ENCODE measurements around the gene OTUD4. TPM values are rescaled to one million over a fixed set of nuclear protein-coding genes. Genes with fewer than 3 reads are reported as not detected.
"Not testable (repeated sequence)": the region's sequence is repeated elsewhere in the genome, so short reads cannot be mapped to it uniquely, and the experiment has no call there.

The OTUD4 gene, protein sequence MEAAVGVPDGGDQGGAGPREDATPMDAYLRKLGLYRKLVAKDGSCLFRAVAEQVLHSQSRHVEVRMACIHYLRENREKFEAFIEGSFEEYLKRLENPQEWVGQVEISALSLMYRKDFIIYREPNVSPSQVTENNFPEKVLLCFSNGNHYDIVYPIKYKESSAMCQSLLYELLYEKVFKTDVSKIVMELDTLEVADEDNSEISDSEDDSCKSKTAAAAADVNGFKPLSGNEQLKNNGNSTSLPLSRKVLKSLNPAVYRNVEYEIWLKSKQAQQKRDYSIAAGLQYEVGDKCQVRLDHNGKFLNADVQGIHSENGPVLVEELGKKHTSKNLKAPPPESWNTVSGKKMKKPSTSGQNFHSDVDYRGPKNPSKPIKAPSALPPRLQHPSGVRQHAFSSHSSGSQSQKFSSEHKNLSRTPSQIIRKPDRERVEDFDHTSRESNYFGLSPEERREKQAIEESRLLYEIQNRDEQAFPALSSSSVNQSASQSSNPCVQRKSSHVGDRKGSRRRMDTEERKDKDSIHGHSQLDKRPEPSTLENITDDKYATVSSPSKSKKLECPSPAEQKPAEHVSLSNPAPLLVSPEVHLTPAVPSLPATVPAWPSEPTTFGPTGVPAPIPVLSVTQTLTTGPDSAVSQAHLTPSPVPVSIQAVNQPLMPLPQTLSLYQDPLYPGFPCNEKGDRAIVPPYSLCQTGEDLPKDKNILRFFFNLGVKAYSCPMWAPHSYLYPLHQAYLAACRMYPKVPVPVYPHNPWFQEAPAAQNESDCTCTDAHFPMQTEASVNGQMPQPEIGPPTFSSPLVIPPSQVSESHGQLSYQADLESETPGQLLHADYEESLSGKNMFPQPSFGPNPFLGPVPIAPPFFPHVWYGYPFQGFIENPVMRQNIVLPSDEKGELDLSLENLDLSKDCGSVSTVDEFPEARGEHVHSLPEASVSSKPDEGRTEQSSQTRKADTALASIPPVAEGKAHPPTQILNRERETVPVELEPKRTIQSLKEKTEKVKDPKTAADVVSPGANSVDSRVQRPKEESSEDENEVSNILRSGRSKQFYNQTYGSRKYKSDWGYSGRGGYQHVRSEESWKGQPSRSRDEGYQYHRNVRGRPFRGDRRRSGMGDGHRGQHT
- total RNA-seq = 10 to 100 TPM; 38.8 to 70.1 (median 49.1) TPM
- 51.2 TPM for total RNA-seq (2013)
- total RNA-seq = 93.2 to 1,081 (median 129) reads per million in 29 experiments

DNA sequence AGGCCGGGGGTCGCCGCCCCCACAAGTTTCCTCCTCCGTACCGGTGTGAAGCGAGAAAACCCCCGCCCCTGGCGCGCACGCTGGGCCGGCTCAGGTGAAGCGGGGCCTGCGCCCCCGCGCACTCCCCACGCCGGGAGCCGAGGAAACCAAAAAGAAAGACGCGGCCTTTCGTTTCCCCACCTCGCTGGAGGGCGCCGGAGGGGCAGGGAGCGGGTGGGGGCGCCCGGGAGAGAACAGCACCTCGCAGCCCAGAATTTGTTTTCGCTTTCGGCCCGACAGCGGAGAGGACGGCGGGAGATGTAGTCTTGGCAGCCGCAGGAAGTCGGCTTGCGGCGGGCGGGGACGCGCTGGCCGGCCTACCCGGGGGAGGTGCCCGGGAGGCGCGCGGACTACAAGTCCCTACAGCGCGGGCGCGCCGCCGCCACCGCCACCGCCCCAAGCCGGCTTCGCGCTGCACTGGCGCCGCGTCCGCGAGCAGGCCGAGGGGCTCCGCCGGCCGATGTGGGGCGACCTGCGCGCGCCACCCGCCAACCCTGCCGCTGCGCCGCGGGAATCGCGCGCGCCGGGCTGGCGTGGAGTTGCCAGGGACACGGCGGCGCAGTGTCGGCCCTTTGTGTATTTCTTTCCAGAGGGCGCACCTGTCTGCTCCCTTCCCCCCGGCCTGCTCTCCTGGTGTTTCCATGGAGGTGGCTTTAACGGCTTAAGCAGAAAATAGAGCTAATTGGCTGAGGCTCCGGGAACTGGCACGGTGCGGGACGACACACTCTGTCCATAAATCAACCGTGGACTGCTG lies at the start of gene OTUD4:
TSS of gene OTUD4 (minus strand) at position 292 of the 793 bp plus-strand sequence. CDS start 616 bp downstream, outside the sequence.
- DNase-seq (peak; percentile 86 to 97 (median 95)), ATAC-seq (replicated peaks in 1 of 4) (peak; percentile 85 to 92 (median 87))
- H3K9me3 ChIP-seq = no peaks in the 10 kb centered on the region
- POLR2A ChIA-PET = interaction anchor here in 1 of 2 donors (0.7 kb wide), 1 partner anchor 82 kb away, joined by 3 read pairs; the partner anchor contains the start of gene ABCE1
- CTCF ChIA-PET = interaction anchor here in 1 of 2 donors (0.5 to 0.6 kb wide), 2 partner anchors 45 to 756 kb away, joined by 3 read pairs; no protein-coding TSS in a partner anchor
- Mint-ChIP-seq H3K36me3 (no peaks in the 10 kb centered on the region), H3K4me1 (peaks cover 31 to 41% (median 32%) of the 10 kb centered on the region in 3 donors), H3K4me3 (peak within 1 kb of the TSS; percentile 89 to 95 (median 93)), H3K27me3 (no peaks in the 10 kb centered on the region), H3K9me3 (no peaks in the 10 kb centered on the region), H3K27ac (peak within 1 kb of the TSS; percentile 90 to 95)
- WGBS (ENCODE audit: insufficient coverage) = under 1% methylated on average over 92 of the region's 94 CpGs
- H3K36me3 ChIP-seq (ENCODE audit: control insufficient read depth in 2 of 2, extremely low read depth in 1 of 2, insufficient read depth in 1 of 2, low read length in 1 of 2) = no peaks in the 10 kb centered on the region
- peak within 1 kb of the TSS; percentile 90 for H3K27ac ChIP-seq (ENCODE audit: low read length)
- peak within 1 kb of the TSS; percentile 70 to 71 for H3K4me3 ChIP-seq (ENCODE audit: control insufficient read depth in 1 of 2, extremely low read depth in 1 of 2, low read length in 1 of 2)
- H3K27me3 ChIP-seq (replicated peaks in 1 of 2; ENCODE audit: control insufficient read depth in 2 of 2, extremely low read depth in 1 of 2, insufficient read depth in 2 of 2, low read length in 1 of 2) = no peaks in the 10 kb centered on the region
- H3K4me1 ChIP-seq (ENCODE audit: control insufficient read depth in 1 of 2, extremely low read depth in 1 of 2, insufficient read depth in 2 of 2, low read length in 2 of 2) = peaks cover 24 to 32% of the 10 kb centered on the region in 2 experiments

DNA sequence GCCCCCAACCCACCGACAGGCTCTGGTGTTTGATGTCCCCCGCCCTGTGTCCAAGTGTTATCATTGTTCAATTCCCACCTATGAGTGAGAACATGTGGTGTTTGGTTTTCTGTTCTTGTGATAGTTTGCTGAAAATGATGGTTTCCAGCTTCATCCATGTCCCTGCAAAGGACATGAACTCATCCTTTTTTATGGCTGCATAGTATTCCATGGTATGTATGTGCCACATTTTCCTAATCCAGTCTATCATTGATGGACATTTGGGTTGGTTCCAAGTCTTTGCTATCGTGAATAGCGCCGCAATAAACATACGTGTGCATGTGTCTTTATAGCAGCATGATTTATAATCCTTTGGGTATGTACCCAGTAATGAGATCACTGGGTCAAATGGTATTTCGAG lies 42.8 kb upstream of the OTUD4 start:
- H3K4me1 ChIP-seq (ENCODE audit: control insufficient read depth in 1 of 2, extremely low read depth in 1 of 2, insufficient read depth in 2 of 2, low read length in 2 of 2); POLR2A ChIA-PET; H3K36me3 Mint-ChIP-seq; DNase-seq; H3K4me3 ChIP-seq (ENCODE audit: control insufficient read depth in 1 of 2, extremely low read depth in 1 of 2, low read length in 1 of 2); H3K9me3 Mint-ChIP-seq; H3K27me3 Mint-ChIP-seq; H3K27ac ChIP-seq (ENCODE audit: low read length); CTCF ChIA-PET; H3K36me3 ChIP-seq (ENCODE audit: control insufficient read depth in 2 of 2, extremely low read depth in 1 of 2, insufficient read depth in 1 of 2, low read length in 1 of 2); H3K4me1 Mint-ChIP-seq; H3K27ac Mint-ChIP-seq; H3K27me3 ChIP-seq (replicated peaks in 1 of 2; ENCODE audit: control insufficient read depth in 2 of 2, extremely low read depth in 1 of 2, insufficient read depth in 2 of 2, low read length in 1 of 2); ATAC-seq (replicated peaks in 1 of 4); H3K4me3 Mint-ChIP-seq; H3K9me3 ChIP-seq: not testable (repeated sequence)
- no CpG with 5 or more reads among the region's 7 CpGs for WGBS (ENCODE audit: insufficient coverage)

DNA sequence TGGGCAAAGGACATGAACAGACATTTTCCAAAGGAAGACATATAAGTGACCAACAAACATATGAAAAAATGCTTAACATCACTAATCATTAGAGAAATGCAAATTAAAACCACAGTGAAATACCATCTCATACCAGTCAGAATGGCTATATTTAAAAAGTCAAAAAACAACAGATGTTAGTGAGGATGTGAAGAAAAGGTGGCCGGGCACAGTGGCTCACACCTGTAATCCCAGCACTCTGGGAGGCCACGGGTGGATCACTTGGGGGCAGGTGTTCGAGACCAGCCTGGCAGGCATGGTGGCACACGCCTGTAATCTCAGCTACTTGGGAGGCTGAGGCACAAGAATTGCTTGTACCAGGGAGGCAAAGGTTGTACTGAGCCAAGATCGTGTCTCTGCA lies 41.1 kb upstream of the OTUD4 start:
- H3K27me3 Mint-ChIP-seq; H3K4me1 Mint-ChIP-seq; CTCF ChIA-PET; H3K4me3 Mint-ChIP-seq; DNase-seq; H3K9me3 ChIP-seq; ATAC-seq (replicated peaks in 1 of 4); H3K27ac ChIP-seq (ENCODE audit: low read length); H3K9me3 Mint-ChIP-seq; H3K36me3 Mint-ChIP-seq; H3K36me3 ChIP-seq (ENCODE audit: control insufficient read depth in 2 of 2, extremely low read depth in 1 of 2, insufficient read depth in 1 of 2, low read length in 1 of 2); H3K4me3 ChIP-seq (ENCODE audit: control insufficient read depth in 1 of 2, extremely low read depth in 1 of 2, low read length in 1 of 2); H3K4me1 ChIP-seq (ENCODE audit: control insufficient read depth in 1 of 2, extremely low read depth in 1 of 2, insufficient read depth in 2 of 2, low read length in 2 of 2); POLR2A ChIA-PET; H3K27ac Mint-ChIP-seq; H3K27me3 ChIP-seq (replicated peaks in 1 of 2; ENCODE audit: control insufficient read depth in 2 of 2, extremely low read depth in 1 of 2, insufficient read depth in 2 of 2, low read length in 1 of 2): not testable (repeated sequence)
- 91% methylated on average over 5 of the region's 5 CpGs for WGBS (ENCODE audit: insufficient coverage)

DNA sequence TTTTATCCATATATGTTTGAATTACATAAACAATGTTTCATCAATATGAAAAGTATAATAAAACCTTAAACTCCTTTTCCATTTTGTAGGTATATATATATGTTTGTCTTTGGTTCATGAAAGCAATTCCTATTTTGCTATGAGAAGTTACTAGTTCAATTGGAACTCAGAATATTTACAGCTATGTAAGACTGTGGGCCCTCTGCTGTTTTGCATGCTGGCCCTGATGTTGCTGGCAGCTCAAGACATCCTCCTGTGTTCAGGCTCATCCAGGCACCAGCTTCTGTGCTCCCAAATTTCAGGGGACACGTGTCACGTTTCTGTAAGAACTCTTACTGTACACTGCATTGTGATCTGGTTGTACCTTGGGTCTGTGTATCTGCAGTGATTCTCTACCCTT lies 38.7 kb upstream of the OTUD4 start:
- no peaks in the 10 kb centered on the region for H3K9me3 ChIP-seq
- no peak overlapping the region for H3K27ac ChIP-seq (ENCODE audit: low read length)
- Mint-ChIP-seq H3K4me1 (no peaks in the 10 kb centered on the region), H3K27ac (no peak overlapping the region), H3K9me3 (no peaks in the 10 kb centered on the region), H3K36me3 (no peaks in the 10 kb centered on the region), H3K27me3 (peaks cover 5 to 9% of the 10 kb centered on the region in 2 donors), H3K4me3 (no peak overlapping the region)
- no peak overlapping the region for H3K4me3 ChIP-seq (ENCODE audit: control insufficient read depth in 1 of 2, extremely low read depth in 1 of 2, low read length in 1 of 2)
- CTCF ChIA-PET = no interaction called here
- H3K4me1 ChIP-seq (ENCODE audit: control insufficient read depth in 1 of 2, extremely low read depth in 1 of 2, insufficient read depth in 2 of 2, low read length in 2 of 2) = no peaks in the 10 kb centered on the region
- no peaks in the 10 kb centered on the region for H3K36me3 ChIP-seq (ENCODE audit: control insufficient read depth in 2 of 2, extremely low read depth in 1 of 2, insufficient read depth in 1 of 2, low read length in 1 of 2)
- no peak for DNase-seq
- no CpG with 5 or more reads among the region's 2 CpGs for WGBS (ENCODE audit: insufficient coverage)
- POLR2A ChIA-PET = no interaction called here
- no peaks in the 10 kb centered on the region for H3K27me3 ChIP-seq (replicated peaks in 1 of 2; ENCODE audit: control insufficient read depth in 2 of 2, extremely low read depth in 1 of 2, insufficient read depth in 2 of 2, low read length in 1 of 2)
- no peak for ATAC-seq (replicated peaks in 1 of 4)

DNA sequence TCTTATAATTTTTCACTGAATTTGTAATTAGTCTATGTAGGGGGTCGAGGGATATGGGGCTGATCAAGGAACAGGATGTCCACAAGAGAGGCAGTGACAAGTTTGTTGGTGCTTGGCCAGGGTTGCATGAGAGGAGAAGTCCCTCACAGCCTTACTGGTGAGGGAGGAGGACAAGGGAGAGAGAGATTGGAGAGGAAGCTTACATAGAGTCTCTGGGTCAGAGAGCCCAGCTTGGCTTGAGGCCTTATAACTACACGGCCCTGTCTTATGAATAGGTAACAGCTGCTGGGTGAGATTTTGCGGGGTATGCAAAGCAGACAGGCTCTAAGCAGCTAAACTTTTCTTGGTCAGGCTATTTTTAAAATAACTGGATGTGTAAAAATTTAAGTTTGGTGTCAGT lies 37.9 kb upstream of the OTUD4 start:
- Mint-ChIP-seq H3K9me3 (no peaks in the 10 kb centered on the region), H3K27ac (no peak overlapping the region), H3K27me3 (peaks cover 5 to 9% of the 10 kb centered on the region in 2 donors), H3K4me1 (no peaks in the 10 kb centered on the region), H3K4me3 (no peak overlapping the region), H3K36me3 (no peaks in the 10 kb centered on the region)
- Histone ChIP-seq H3K4me1 (ENCODE audit: control insufficient read depth in 1 of 2, extremely low read depth in 1 of 2, insufficient read depth in 2 of 2, low read length in 2 of 2) (no peaks in the 10 kb centered on the region), H3K27me3 (replicated peaks in 1 of 2; ENCODE audit: control insufficient read depth in 2 of 2, extremely low read depth in 1 of 2, insufficient read depth in 2 of 2, low read length in 1 of 2) (no peaks in the 10 kb centered on the region), H3K4me3 (ENCODE audit: control insufficient read depth in 1 of 2, extremely low read depth in 1 of 2, low read length in 1 of 2) (no peak overlapping the region), H3K27ac (ENCODE audit: low read length) (no peak overlapping the region), H3K9me3 (no peaks in the 10 kb centered on the region), H3K36me3 (ENCODE audit: control insufficient read depth in 2 of 2, extremely low read depth in 1 of 2, insufficient read depth in 1 of 2, low read length in 1 of 2) (no peaks in the 10 kb centered on the region)
- CTCF ChIA-PET = no interaction called here
- ATAC-seq (replicated peaks in 1 of 4) = no peak
- DNase-seq = no peak
- 87% methylated on average over 3 of the region's 3 CpGs for WGBS (ENCODE audit: insufficient coverage)
- POLR2A ChIA-PET = interaction anchor here in 1 of 2 donors (0.6 kb wide), 1 partner anchor 94 kb away, joined by 3 read pairs; no protein-coding TSS in a partner anchor
